Caco-2 (cell line): ENCODE data around the gene LMTK3. TPM values are rescaled to one million over a fixed set of nuclear protein-coding genes. Genes with fewer than 3 reads are reported as not detected.
A peak's percentile ranks its signal among the peaks of the same experiment; 100 is the strongest.

Source experiments
- Bru-seq: library from RNA; stranded (reverse); fragments of 400-500 nt; gene quantifications from one replicate; lab custom pipeline; 2021; lab: Mats Ljungman, UMichigan
- BruChase-seq, 2 experiments: library from RNA; stranded (reverse); fragments of 400-500 nt; gene quantifications; one replicate each; lab custom pipeline; 2021; lab: Mats Ljungman, UMichigan
- BruUV-seq: library from RNA; stranded (reverse); fragments of 400-500 nt; replicated peaks from 2 replicates; lab custom pipeline; 2021; lab: Mats Ljungman, UMichigan
- CTCF ChIA-PET: fragments of 300-600 bp; sonication (Branson Sonifier 250); formaldehyde crosslinking; loops from one replicate; lab custom pipeline; 2022; ENCODE audit warnings: antibody characterized with exemption; lab: Charles Lee
- POLR2A ChIA-PET: fragments of 300-600 bp; sonication (Branson Sonifier 250); formaldehyde crosslinking; loops from one replicate; lab custom pipeline; 2022; ENCODE audit warnings: antibody characterized with exemption; lab: Charles Lee
- DNase-seq, 2 experiments: peaks; one replicate each; pipeline versions ENCODE4 v3.0.0 to v3.0.0-alpha.2; 2020 to 2022
- H3K27me3 ChIP-seq: replicated peaks from 2 replicates; pipeline ENCODE4 v1.6.0; 2011; ENCODE audit warnings: low read length; ENCODE audit not compliant: control insufficient read depth, insufficient read depth
- H3K36me3 ChIP-seq: 2 replicates; pipeline ENCODE4 v1.5.1; 2011; ENCODE audit warnings: low read length; ENCODE audit not compliant: control insufficient read depth, insufficient read depth
- H3K4me1 ChIP-seq: fragments of 250-450 bp; sonication (Bioruptor Pico); 2 replicates; pipeline ENCODE4 v1.5.1; 2020; ENCODE audit warnings: mild to moderate bottlenecking
- H3K4me3 ChIP-seq: 2 replicates; pipeline ENCODE4 v1.5.1; 2011; ENCODE audit warnings: low read depth, mild to moderate bottlenecking, control low read depth, low read length
- H3K9me3 ChIP-seq: fragments of 250-450 bp; sonication (Bioruptor Pico); 2 replicates; pipeline ENCODE4 v1.5.1; 2020; ENCODE audit warnings: mild to moderate bottlenecking, moderate library complexity
- H3K27ac Mint-ChIP-seq: one replicate; pipeline ENCODE4 v1.8.0; 2022; ENCODE audit warnings: mixed read lengths; ENCODE audit not compliant: unreplicated experiment
- H3K27me3 Mint-ChIP-seq: one replicate; pipeline ENCODE4 v1.8.0; 2022; ENCODE audit warnings: mixed read lengths; ENCODE audit not compliant: insufficient read depth, unreplicated experiment
- H3K36me3 Mint-ChIP-seq: one replicate; pipeline ENCODE4 v1.8.0; 2022; ENCODE audit warnings: mild to moderate bottlenecking, mixed read lengths; ENCODE audit not compliant: insufficient read depth, unreplicated experiment
- H3K4me1 Mint-ChIP-seq: one replicate; pipeline ENCODE4 v1.8.0; 2022; ENCODE audit warnings: low read depth, mixed read lengths; ENCODE audit not compliant: unreplicated experiment
- H3K4me3 Mint-ChIP-seq: one replicate; pipeline ENCODE4 v1.8.0; 2022; ENCODE audit warnings: mild to moderate bottlenecking, moderate library complexity, mixed read lengths; ENCODE audit not compliant: unreplicated experiment
- H3K9me3 Mint-ChIP-seq: one replicate; pipeline ENCODE4 v1.8.0; 2022; ENCODE audit warnings: mixed read lengths; ENCODE audit not compliant: unreplicated experiment
- intact Hi-C: fragments of 100-400 bp; cut with micrococcal nuclease; formaldehyde crosslinking; loops from one replicate; pipeline ENCODE4 v1.10.0; 2022; ENCODE audit not compliant: unreplicated experiment
- long read RNA-seq: library from polyadenylated mRNA; stranded (forward); transcript quantifications from one replicate; pipeline ENCODE4 v2.0.0, GENCODE V29; 2022
- total RNA-seq: library from RNA; stranded (reverse); gene quantifications from 2 replicates; pipeline ENCODE4 v1.2.3, GENCODE V29; 2022
- TF ChIP-seq, protein P1 (sequence below), 2 experiments: fragments of 200-600 bp in 1 of 2; IDR thresholded peaks; 1 replicate in 1 of 2; 2 replicates in 1 of 2; pipeline versions ENCODE4 v1.5.1 to v1.8.0; 2011 to 2022; ENCODE audit warnings: antibody characterized with exemption in 1 of 2, control low read depth in 1 of 2, inconsistent platforms in 1 of 2, low read depth in 1 of 2, low read length in 1 of 2, mild to moderate bottlenecking in 1 of 2, moderate library complexity in 1 of 2; ENCODE audit not compliant: insufficient read depth in 1 of 2, severe bottlenecking in 1 of 2, unreplicated experiment in 1 of 2

Gene LMTK3, protein sequence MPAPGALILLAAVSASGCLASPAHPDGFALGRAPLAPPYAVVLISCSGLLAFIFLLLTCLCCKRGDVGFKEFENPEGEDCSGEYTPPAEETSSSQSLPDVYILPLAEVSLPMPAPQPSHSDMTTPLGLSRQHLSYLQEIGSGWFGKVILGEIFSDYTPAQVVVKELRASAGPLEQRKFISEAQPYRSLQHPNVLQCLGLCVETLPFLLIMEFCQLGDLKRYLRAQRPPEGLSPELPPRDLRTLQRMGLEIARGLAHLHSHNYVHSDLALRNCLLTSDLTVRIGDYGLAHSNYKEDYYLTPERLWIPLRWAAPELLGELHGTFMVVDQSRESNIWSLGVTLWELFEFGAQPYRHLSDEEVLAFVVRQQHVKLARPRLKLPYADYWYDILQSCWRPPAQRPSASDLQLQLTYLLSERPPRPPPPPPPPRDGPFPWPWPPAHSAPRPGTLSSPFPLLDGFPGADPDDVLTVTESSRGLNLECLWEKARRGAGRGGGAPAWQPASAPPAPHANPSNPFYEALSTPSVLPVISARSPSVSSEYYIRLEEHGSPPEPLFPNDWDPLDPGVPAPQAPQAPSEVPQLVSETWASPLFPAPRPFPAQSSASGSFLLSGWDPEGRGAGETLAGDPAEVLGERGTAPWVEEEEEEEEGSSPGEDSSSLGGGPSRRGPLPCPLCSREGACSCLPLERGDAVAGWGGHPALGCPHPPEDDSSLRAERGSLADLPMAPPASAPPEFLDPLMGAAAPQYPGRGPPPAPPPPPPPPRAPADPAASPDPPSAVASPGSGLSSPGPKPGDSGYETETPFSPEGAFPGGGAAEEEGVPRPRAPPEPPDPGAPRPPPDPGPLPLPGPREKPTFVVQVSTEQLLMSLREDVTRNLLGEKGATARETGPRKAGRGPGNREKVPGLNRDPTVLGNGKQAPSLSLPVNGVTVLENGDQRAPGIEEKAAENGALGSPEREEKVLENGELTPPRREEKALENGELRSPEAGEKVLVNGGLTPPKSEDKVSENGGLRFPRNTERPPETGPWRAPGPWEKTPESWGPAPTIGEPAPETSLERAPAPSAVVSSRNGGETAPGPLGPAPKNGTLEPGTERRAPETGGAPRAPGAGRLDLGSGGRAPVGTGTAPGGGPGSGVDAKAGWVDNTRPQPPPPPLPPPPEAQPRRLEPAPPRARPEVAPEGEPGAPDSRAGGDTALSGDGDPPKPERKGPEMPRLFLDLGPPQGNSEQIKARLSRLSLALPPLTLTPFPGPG (N-terminal part only)
- total RNA-seq (22.4 and 22.6 TPM in 2 replicates), Bru-seq, nascent RNA (percentile 54 among the genes with signal in this experiment), BruChase-seq, experiment 1, labeled RNA remaining after a 2-hour chase (percentile 57 among the genes with signal in this experiment), BruChase-seq, experiment 2, labeled RNA remaining after a 6-hour chase (percentile 64 among the genes with signal in this experiment)
- long read RNA-seq, partial matches to known transcripts = 4 of 9 reads
- long read RNA-seq, other reads (novel, unspliced or antisense) = 4 of 9 reads

DNA sequence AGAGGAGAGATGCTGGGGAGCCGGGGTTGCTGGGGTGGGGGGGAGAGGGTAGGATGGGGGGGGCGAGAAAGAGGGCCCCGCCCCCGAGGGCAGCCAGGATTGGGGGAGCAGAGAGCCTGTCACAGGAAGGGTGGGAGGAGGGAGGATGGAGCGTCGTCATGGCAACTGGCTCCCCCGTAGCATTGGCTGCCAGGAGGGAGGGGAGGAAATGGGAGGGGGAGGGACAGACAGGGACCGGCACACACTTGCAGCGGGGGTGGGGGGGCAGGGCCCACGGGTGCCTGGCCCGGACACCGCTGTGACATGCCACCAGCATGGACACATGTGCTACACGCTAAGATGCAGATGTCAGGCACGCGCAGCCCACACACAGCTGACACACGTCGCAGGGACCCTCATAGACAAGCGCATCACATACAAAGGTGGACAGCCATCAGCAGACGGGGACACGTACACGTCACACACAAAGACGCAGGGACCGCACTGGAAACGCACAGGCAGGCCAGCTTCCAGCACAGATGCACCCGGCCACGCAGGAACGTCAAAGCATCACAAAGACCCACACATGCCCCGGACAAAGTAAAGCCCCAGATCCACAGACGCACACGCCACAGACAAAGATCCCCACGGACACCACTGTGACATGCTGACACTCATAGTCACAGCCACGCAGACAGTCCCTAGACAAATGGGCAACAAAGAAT is at the start of gene LMTK3:
Gene LMTK3 (minus strand): TSS at position 36 of the 704 bp plus-strand sequence. CDS start 259 bp downstream, outside the sequence.
- Mint-ChIP-seq H3K27ac (peak within 1 kb of the TSS; percentile 53), H3K4me1 (peaks cover 24% of the 10 kb centered on the region), H3K4me3 (peak within 1 kb of the TSS; percentile 62), H3K36me3 (peaks cover 11% of the 10 kb centered on the region), H3K9me3 (no peaks in the 10 kb centered on the region), H3K27me3 (no peaks in the 10 kb centered on the region)
- Histone ChIP-seq H3K27me3 (no peaks in the 10 kb centered on the region), H3K4me1 (peaks cover 19% of the 10 kb centered on the region), H3K9me3 (no peaks in the 10 kb centered on the region), H3K36me3 (no peaks in the 10 kb centered on the region), H3K4me3 (peak within 1 kb of the TSS; percentile 32)
- TF ChIP-seq, protein P1, sequence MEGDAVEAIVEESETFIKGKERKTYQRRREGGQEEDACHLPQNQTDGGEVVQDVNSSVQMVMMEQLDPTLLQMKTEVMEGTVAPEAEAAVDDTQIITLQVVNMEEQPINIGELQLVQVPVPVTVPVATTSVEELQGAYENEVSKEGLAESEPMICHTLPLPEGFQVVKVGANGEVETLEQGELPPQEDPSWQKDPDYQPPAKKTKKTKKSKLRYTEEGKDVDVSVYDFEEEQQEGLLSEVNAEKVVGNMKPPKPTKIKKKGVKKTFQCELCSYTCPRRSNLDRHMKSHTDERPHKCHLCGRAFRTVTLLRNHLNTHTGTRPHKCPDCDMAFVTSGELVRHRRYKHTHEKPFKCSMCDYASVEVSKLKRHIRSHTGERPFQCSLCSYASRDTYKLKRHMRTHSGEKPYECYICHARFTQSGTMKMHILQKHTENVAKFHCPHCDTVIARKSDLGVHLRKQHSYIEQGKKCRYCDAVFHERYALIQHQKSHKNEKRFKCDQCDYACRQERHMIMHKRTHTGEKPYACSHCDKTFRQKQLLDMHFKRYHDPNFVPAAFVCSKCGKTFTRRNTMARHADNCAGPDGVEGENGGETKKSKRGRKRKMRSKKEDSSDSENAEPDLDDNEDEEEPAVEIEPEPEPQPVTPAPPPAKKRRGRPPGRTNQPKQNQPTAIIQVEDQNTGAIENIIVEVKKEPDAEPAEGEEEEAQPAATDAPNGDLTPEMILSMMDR (IDR thresholded peaks at IDR 0.05; ENCODE audit: insufficient read depth in 1 of 2, low read depth in 1 of 2, low read length in 1 of 2, severe bottlenecking in 1 of 2, unreplicated experiment in 1 of 2) = no peak
- no TSS peak for BruUV-seq
- intact Hi-C loops = loop anchor here (2.0 kb wide), 1 partner anchor 43 kb away; no protein-coding TSS in a partner anchor
- ChIA-PET POLR2A (interaction anchor here (0.5 kb wide), 1 partner anchor 342 kb away, joined by 6 read pairs; no protein-coding TSS in a partner anchor), CTCF (no interaction called here)
- peak in 1 of 2 experiments; percentile 43 for DNase-seq

DNA sequence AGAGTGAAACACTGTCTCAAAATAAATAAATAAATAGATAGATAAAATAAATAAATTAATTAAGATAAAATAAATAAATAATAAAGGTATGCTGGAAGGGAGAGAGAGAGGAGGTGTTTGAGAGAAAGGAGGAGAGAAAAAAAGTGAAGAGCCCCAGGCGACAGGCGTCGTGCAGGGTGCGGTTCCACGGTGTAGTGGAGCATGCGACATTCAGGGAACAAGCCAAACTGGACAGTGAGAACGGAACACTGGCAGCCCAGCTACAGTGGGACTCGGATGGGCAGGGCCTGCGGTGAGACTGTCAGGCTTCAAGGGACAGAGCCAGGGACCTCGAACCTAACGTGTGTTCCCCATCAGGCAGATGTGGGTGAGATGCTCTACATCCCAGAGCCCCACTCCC is 49.8 kb upstream of the LMTK3 start:
- H3K27ac Mint-ChIP-seq = peak overlapping the region; percentile 63
- Histone ChIP-seq H3K4me1 (peaks cover 50% of the 10 kb centered on the region), H3K36me3 (no peaks in the 10 kb centered on the region), H3K4me3 (no peak overlapping the region), H3K27me3 (no peaks in the 10 kb centered on the region), H3K9me3 (no peaks in the 10 kb centered on the region)
- H3K4me1 Mint-ChIP-seq = peaks cover 31% of the 10 kb centered on the region
- intact Hi-C loops = no loop called here
- H3K36me3 Mint-ChIP-seq = peaks cover 22% of the 10 kb centered on the region
- ChIA-PET CTCF (no interaction called here), POLR2A (no interaction called here)
- no peak for DNase-seq
- no peaks in the 10 kb centered on the region for H3K27me3 Mint-ChIP-seq
- H3K4me3 Mint-ChIP-seq = no peak overlapping the region
- no TSS peak for BruUV-seq
- no peaks in the 10 kb centered on the region for H3K9me3 Mint-ChIP-seq
- TF ChIP-seq, protein P1 (IDR thresholded peaks at IDR 0.05; ENCODE audit: insufficient read depth in 1 of 2, low read depth in 1 of 2, low read length in 1 of 2, severe bottlenecking in 1 of 2, unreplicated experiment in 1 of 2) = no peak
